DND-41 (cell line): ENCODE results near the gene EFHC2.
"Not testable (repeated sequence)": the region's sequence is repeated elsewhere in the genome, so short reads cannot be mapped to it uniquely, and the experiment has no call there.

Experiments
- ATAC-seq: fragments of 200-7000 bp; cut with Tn5 transposase; 3 replicates; pipeline ENCODE4 v1.9.1; 2021; ENCODE audit warnings: low read depth; ENCODE audit not compliant: insufficient read depth
- DNase-seq: peaks from one replicate; pipeline ENCODE4 v3.0.0-alpha.2; 2020
- H2AFZ ChIP-seq: 2 replicates; pipeline ENCODE4 v1.6.0; 2012; ENCODE audit warnings: low read depth, low read length
- H3K27ac ChIP-seq: 2 replicates; pipeline ENCODE4 v1.5.1; 2012; ENCODE audit warnings: low read length, inconsistent platforms
- H3K27me3 ChIP-seq: fragments of 200-600 bp; sonication (generic); 2 replicates; pipeline ENCODE4 v1.6.0; 2012; ENCODE audit warnings: low read length, mild to moderate bottlenecking, inconsistent platforms; ENCODE audit not compliant: insufficient read depth, poor library complexity
- H3K36me3 ChIP-seq: 2 replicates; pipeline ENCODE4 v1.5.1; 2012; ENCODE audit warnings: low read length, inconsistent platforms; ENCODE audit not compliant: insufficient read depth
- H3K4me1 ChIP-seq: 2 replicates; pipeline ENCODE4 v1.5.1; 2012; ENCODE audit warnings: mild to moderate bottlenecking, low read length; ENCODE audit not compliant: insufficient read depth
- H3K4me2 ChIP-seq: 2 replicates; pipeline ENCODE4 v1.6.0; 2012; ENCODE audit warnings: mild to moderate bottlenecking, moderate library complexity, low read length, inconsistent platforms; ENCODE audit not compliant: insufficient read depth
- H3K4me3 ChIP-seq, 2 experiments: fragments of 200-600 bp in 1 of 2; shearing (Covaris generic) in 1 of 2; 2 replicates each; pipeline ENCODE4 v1.5.1; 2012 to 2016; ENCODE audit warnings: inconsistent platforms in 2 of 2, low read length in 2 of 2, mild to moderate bottlenecking in 2 of 2, low read depth in 1 of 2, moderate library complexity in 1 of 2
- H3K79me2 ChIP-seq: 2 replicates; pipeline ENCODE4 v1.6.0; 2012; ENCODE audit warnings: low read length, inconsistent platforms; ENCODE audit not compliant: insufficient read depth
- H3K9ac ChIP-seq: 2 replicates; pipeline ENCODE4 v1.6.0; 2012; ENCODE audit warnings: low read depth, mild to moderate bottlenecking, inconsistent platforms, low read length, moderate library complexity
- H3K9me3 ChIP-seq: 2 replicates; pipeline ENCODE4 v1.5.1; 2012; ENCODE audit warnings: low read length, moderate library complexity, mild to moderate bottlenecking, inconsistent platforms; ENCODE audit not compliant: insufficient read depth, severe bottlenecking
- H4K20me1 ChIP-seq: 2 replicates; pipeline ENCODE4 v1.6.0; 2012; ENCODE audit warnings: low read length; ENCODE audit not compliant: insufficient read depth
- EZH2 ChIP-seq: IDR thresholded peaks from 3 replicates; pipeline ENCODE4 v1.6.1; 2012; ENCODE audit warnings: borderline replicate concordance, low read depth, mild to moderate bottlenecking, moderate library complexity, low read length, inconsistent platforms; ENCODE audit not compliant: severe bottlenecking
- TF ChIP-seq, protein P1 (sequence below): IDR thresholded peaks from 2 replicates; pipeline ENCODE4 v1.5.1; 2012; ENCODE audit warnings: borderline replicate concordance, low read length, moderate library complexity, mild to moderate bottlenecking; ENCODE audit not compliant: poor library complexity, severe bottlenecking; ENCODE audit errors: extremely low read depth

The EFHC2 gene

DNA sequence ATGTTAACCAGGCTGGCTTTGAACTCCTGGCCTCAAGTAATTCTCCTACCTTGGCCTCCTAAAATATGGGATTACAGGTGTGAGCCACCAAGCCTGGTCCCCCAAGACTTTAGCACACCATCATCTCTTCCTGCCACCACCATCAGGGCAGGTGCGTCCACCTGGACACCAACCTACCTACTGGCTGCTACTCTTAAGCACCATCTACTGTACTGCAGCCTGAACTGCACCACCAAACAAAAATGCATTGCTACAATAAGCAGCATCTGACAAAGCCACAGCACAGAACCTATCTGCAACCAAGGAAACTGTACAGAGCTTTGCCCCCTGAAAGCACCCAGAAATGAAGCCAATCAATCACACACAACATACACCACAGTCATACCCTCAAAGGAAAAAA lies 139.7 kb downstream of the EFHC2 start:
- DNase-seq (no peak), ATAC-seq (no peak)
- H3K9me3 ChIP-seq, result no peaks in the 10 kb centered on the region

DNA sequence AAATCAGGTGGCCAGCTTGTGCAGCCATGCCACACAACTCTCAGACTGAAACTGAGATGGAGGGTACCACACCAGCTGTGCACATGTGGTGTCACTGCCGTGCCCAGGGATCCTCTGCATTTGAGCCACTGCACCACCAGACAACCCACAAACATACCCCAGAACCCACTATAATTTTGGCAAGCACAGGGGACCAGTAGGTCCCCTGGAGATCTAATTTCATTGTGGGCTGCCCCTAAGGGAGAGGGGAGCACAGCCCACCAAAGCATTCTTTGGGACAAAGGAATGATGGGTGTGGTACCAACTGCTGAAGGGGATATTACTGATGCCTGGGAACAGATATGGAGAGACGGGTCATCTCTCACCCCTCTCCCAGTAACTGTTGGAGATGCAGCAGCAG lies 140.9 kb downstream of the EFHC2 start:
- Histone ChIP-seq H3K79me2 (no peaks in the 10 kb centered on the region), H4K20me1 (no peaks in the 10 kb centered on the region), H3K4me2 (no peak overlapping the region), H3K27me3 (no peaks in the 10 kb centered on the region), H3K27ac (no peak overlapping the region), H3K36me3 (no peaks in the 10 kb centered on the region), H3K4me1 (no peaks in the 10 kb centered on the region), H3K9me3 (no peaks in the 10 kb centered on the region), H2AFZ (no peak overlapping the region), H3K4me3 (no peak overlapping the region), H3K9ac (no peak overlapping the region)
- TF ChIP-seq EZH2, result no peak
- TF ChIP-seq, protein P1, sequence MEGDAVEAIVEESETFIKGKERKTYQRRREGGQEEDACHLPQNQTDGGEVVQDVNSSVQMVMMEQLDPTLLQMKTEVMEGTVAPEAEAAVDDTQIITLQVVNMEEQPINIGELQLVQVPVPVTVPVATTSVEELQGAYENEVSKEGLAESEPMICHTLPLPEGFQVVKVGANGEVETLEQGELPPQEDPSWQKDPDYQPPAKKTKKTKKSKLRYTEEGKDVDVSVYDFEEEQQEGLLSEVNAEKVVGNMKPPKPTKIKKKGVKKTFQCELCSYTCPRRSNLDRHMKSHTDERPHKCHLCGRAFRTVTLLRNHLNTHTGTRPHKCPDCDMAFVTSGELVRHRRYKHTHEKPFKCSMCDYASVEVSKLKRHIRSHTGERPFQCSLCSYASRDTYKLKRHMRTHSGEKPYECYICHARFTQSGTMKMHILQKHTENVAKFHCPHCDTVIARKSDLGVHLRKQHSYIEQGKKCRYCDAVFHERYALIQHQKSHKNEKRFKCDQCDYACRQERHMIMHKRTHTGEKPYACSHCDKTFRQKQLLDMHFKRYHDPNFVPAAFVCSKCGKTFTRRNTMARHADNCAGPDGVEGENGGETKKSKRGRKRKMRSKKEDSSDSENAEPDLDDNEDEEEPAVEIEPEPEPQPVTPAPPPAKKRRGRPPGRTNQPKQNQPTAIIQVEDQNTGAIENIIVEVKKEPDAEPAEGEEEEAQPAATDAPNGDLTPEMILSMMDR, result no peak
- no peak for DNase-seq
- ATAC-seq, result no peak

More for the DNA sequence above, 139.7 kb downstream of the EFHC2 start:
- no peaks in the 10 kb centered on the region for H3K36me3 ChIP-seq
- TF ChIP-seq EZH2, result no peak
- TF ChIP-seq, protein P1, result no peak
- no peaks in the 10 kb centered on the region for H3K4me1 ChIP-seq
- no peaks in the 10 kb centered on the region for H4K20me1 ChIP-seq
- H3K27ac ChIP-seq, result no peak overlapping the region
- H3K4me2 ChIP-seq, result no peak overlapping the region
- H2AFZ ChIP-seq, result no peak overlapping the region
- H3K4me3 ChIP-seq, result no peak overlapping the region
- H3K27me3 ChIP-seq, result no peaks in the 10 kb centered on the region
- no peak overlapping the region for H3K9ac ChIP-seq
- H3K79me2 ChIP-seq, result no peaks in the 10 kb centered on the region

DNA sequence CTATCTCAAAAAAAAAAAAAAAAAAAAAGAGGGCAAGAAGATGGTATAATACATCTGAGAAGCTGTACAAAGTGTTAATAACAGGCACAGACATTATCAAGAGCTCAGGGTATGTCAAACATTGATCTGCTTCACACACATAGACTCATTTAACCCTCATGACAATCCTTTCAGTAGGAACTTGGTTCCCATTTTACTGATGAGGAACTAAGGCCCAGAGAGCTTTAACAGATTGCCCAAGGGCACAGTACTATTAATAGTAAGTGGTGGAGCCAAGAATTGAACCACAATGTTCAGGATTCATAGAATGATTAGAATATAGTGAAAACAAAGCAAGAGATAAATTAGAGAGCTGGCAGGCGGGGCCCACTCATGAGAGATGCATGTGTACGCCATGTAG lies 154.4 kb downstream of the EFHC2 start:
- no peaks in the 10 kb centered on the region for H3K4me1 ChIP-seq
- DNase-seq (no peak), ATAC-seq (no peak)
- no peaks in the 10 kb centered on the region for H3K27me3 ChIP-seq
- H4K20me1 ChIP-seq, result no peaks in the 10 kb centered on the region
- no peaks in the 10 kb centered on the region for H3K36me3 ChIP-seq
- no peak overlapping the region for H3K4me2 ChIP-seq
- H3K79me2 ChIP-seq, result no peaks in the 10 kb centered on the region
- H3K9ac ChIP-seq, result no peak overlapping the region
- H3K4me3 ChIP-seq, result no peak overlapping the region
- TF ChIP-seq, protein P1, result no peak
- no peak for TF ChIP-seq EZH2
- no peak overlapping the region for H2AFZ ChIP-seq
- no peak overlapping the region for H3K27ac ChIP-seq
- no peaks in the 10 kb centered on the region for H3K9me3 ChIP-seq

DNA sequence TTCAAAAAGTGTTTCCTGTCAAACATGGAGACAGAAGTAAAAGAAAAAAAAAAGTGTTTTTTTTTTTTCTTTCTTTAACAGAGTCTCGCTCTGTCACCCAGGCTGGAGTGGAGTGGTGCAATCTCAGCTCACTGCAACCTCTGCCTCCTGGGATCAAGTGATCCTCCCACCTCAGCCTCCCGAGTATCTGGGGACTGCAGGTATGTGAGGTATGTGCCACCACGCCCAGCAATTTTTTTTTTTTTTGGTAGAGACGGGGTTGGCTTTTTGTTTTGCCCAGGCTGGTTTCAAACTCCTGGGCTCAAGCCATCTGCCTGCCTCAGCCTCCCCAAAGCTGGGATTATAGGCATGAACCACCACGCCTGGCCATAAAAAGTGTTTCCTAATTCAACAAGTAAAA lies 155.6 kb downstream of the EFHC2 start:
- H3K4me1 ChIP-seq, H3K9me3 ChIP-seq, H4K20me1 ChIP-seq, H3K4me2 ChIP-seq, H3K4me3 ChIP-seq, H3K9ac ChIP-seq, ATAC-seq, H3K27ac ChIP-seq, H3K27me3 ChIP-seq, H3K79me2 ChIP-seq, H3K36me3 ChIP-seq, DNase-seq, H2AFZ ChIP-seq: not testable (repeated sequence)
